ENCODE results near the gene SYT2.

DNA sequence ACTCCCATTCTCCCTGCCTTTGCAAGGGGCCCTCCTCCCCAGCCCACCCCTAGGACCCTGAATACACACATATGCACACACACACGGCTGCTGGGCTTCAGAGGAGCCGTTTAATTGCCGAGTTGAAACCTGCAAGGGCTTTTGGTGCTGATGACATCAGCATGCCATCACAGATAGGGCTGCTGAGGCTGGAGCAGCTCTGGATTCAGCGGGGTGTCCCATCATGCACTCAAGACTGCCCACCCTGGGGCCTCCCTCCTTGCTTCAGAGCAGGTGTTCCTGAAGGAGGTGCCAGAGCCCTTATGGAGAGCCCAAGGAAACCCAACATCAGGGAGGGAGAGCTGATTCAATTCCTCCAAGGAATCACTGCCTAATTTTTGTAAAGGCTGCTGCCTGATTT lies 5.7 kb downstream of the SYT2 start:
- no peak for TF ChIP-seq POLR2AphosphoS5 (IDR thresholded peaks at IDR 0.05)
- TF ChIP-seq POLR2A (IDR thresholded peaks at IDR 0.05) = no peak
- TF ChIP-seq, protein P1, sequence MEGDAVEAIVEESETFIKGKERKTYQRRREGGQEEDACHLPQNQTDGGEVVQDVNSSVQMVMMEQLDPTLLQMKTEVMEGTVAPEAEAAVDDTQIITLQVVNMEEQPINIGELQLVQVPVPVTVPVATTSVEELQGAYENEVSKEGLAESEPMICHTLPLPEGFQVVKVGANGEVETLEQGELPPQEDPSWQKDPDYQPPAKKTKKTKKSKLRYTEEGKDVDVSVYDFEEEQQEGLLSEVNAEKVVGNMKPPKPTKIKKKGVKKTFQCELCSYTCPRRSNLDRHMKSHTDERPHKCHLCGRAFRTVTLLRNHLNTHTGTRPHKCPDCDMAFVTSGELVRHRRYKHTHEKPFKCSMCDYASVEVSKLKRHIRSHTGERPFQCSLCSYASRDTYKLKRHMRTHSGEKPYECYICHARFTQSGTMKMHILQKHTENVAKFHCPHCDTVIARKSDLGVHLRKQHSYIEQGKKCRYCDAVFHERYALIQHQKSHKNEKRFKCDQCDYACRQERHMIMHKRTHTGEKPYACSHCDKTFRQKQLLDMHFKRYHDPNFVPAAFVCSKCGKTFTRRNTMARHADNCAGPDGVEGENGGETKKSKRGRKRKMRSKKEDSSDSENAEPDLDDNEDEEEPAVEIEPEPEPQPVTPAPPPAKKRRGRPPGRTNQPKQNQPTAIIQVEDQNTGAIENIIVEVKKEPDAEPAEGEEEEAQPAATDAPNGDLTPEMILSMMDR (IDR thresholded peaks at IDR 0.05) = no peak
- no peak for TF ChIP-seq EP300 (IDR thresholded peaks at IDR 0.05)
